Measurements from ENCODE around the gene PCDHB12.
"Not testable (repeated sequence)": the region's sequence is repeated elsewhere in the genome, so short reads cannot be mapped to it uniquely, and the experiment has no call there.

Gene PCDHB12

DNA sequence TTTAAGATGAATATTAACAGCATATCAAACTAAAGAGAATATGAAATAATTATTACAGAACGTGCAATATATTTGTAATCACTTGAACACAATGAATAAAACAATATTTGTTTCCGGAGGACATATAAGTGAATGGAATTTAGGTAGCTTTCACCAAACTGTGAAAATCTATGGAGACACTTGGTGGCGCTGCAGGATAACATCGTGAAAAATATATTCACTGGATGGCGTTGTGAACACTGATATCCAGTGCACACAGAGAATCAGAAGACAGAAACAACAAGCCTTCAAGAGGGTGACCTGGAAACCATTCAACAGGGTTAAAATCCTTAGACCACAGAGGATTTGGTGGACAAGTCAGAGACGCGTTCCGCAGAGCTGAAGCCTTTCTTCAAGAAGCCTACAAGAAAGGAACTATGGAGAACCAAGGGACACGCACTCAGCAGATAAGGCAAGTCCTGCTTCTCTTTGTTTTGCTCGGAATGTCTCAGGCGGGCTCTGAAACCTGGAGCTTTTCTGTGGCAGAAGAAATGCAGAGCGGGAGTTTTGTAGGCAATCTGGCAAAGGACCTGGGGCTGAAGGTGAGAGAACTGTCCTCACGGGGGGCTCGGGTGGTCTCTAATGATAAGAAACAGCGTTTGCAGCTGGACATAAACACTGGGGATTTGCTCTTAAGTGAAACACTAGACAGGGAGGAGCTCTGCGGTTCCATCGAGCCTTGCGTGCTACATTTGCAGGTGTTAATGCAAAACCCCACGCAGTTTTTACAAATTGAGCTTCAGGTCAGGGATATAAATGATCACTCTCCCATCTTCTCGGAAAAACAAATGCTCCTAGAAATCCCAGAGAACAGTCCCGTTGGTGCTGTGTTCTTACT lies 8.9 kb upstream of the PCDHB12 start, which contains the start of gene PCDHB11:
TSS of gene PCDHB11 (plus strand) at position 269 of the 877 bp plus-strand sequence. CDS start at position 417, 148 bp downstream.
- no peak for DNase-seq (ENCODE audit: low read depth)
- TF ChIP-seq, protein P1, sequence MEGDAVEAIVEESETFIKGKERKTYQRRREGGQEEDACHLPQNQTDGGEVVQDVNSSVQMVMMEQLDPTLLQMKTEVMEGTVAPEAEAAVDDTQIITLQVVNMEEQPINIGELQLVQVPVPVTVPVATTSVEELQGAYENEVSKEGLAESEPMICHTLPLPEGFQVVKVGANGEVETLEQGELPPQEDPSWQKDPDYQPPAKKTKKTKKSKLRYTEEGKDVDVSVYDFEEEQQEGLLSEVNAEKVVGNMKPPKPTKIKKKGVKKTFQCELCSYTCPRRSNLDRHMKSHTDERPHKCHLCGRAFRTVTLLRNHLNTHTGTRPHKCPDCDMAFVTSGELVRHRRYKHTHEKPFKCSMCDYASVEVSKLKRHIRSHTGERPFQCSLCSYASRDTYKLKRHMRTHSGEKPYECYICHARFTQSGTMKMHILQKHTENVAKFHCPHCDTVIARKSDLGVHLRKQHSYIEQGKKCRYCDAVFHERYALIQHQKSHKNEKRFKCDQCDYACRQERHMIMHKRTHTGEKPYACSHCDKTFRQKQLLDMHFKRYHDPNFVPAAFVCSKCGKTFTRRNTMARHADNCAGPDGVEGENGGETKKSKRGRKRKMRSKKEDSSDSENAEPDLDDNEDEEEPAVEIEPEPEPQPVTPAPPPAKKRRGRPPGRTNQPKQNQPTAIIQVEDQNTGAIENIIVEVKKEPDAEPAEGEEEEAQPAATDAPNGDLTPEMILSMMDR (IDR thresholded peaks at IDR 0.05; ENCODE audit: low read depth, low read length, missing control alignments): no peak
- no peak within 1 kb of the TSS for H3K4me3 ChIP-seq (ENCODE audit: low read depth, low read length)

DNA sequence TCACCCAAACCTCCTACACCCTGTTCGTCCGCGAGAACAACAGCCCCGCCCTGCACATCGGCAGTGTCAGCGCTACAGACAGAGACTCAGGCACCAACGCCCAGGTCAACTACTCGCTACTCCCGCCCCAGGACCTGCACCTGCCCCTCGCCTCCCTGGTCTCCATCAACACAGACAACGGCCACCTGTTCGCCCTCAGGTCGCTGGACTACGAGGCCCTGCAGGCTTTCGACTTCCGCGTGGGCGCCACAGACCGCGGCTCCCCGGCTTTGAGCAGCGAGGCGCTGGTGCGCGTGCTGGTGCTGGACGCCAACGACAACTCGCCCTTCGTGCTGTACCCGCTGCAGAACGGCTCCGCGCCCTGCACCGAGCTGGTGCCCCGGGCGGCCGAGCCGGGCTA lies 7.4 kb upstream of the PCDHB12 start:
- not testable (repeated sequence) for DNase-seq (ENCODE audit: low read depth); H3K4me3 ChIP-seq (ENCODE audit: low read depth, low read length)

DNA sequence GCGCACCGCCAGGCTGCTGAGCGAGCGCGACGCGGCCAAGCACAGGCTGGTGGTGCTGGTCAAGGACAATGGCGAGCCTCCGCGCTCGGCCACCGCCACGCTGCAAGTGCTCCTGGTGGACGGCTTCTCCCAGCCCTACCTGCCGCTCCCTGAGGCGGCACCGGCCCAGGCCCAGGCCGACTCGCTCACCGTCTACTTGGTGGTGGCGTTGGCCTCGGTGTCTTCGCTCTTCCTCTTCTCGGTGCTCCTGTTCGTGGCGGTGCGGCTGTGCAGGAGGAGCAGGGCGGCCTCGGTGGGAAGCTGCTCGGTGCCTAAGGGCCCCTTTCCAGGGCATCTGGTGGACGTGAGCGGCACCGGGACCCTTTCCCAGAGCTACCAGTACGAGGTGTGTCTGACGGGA lies 6.9 kb upstream of the PCDHB12 start:
- H3K4me3 ChIP-seq (ENCODE audit: low read depth, low read length); DNase-seq (ENCODE audit: low read depth): not testable (repeated sequence)

DNA sequence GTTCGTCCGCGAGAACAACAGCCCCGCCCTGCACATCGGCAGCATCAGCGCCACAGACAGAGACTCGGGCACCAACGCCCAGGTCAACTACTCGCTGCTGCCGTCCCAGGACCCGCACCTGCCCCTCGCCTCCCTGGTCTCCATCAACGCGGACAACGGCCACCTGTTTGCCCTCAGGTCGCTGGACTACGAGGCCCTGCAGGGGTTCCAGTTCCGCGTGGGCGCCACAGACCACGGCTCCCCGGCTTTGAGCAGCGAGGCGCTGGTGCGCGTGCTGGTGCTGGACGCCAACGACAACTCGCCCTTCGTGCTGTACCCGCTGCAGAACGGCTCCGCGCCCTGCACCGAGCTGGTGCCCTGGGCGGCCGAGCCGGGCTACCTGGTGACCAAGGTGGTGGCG lies 1.8 kb downstream of the PCDHB12 start:
- H3K4me3 ChIP-seq (ENCODE audit: low read depth, low read length); DNase-seq (ENCODE audit: low read depth): not testable (repeated sequence)

DNA sequence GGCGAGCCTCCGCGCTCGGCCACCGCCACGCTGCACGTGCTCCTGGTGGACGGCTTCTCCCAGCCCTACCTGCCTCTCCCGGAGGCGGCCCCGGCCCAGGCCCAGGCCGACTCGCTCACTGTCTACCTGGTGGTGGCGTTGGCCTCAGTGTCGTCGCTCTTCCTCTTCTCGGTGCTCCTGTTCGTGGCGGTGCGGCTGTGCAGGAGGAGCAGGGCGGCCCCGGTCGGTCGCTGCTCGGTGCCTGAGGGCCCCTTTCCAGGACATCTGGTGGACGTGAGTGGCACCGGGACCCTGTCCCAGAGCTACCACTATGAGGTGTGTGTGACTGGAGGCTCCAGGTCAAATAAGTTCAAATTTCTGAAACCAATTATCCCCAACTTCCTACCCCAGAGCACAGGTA lies 2.3 kb downstream of the PCDHB12 start:
- DNase-seq (ENCODE audit: low read depth); H3K4me3 ChIP-seq (ENCODE audit: low read depth, low read length): not testable (repeated sequence)

DNA sequence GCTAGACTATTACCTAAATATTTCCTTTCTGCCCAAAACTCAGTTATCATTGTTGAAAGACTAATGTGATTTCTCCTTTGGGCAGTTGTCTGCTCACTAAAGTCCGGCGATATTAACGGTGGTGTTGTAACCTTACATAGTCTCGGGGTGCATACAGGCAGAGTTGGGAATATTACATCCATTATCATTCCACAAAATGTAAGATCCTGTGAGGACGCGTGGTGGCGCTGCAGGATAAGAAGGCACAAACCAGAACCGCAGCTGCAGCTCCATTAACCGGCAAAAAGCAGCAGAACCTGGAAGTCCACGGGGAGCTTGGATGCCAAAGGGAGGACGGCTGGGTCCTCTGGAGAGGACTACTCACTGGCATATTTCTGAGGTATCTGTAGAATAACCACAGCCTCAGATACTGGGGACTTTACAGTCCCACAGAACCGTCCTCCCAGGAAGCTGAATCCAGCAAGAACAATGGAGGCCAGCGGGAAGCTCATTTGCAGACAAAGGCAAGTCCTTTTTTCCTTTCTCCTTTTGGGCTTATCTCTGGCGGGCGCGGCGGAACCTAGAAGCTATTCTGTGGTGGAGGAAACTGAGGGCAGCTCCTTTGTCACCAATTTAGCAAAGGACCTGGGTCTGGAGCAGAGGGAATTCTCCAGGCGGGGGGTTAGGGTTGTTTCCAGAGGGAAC lies 5.3 kb downstream of the PCDHB12 start, which contains the start of gene PCDHB13:
TSS of gene PCDHB13 (plus strand) at position 264 of the 684 bp plus-strand sequence. CDS start at position 469, 205 bp downstream.
- not testable (repeated sequence) for DNase-seq (ENCODE audit: low read depth); H3K4me3 ChIP-seq (ENCODE audit: low read depth, low read length)

DNA sequence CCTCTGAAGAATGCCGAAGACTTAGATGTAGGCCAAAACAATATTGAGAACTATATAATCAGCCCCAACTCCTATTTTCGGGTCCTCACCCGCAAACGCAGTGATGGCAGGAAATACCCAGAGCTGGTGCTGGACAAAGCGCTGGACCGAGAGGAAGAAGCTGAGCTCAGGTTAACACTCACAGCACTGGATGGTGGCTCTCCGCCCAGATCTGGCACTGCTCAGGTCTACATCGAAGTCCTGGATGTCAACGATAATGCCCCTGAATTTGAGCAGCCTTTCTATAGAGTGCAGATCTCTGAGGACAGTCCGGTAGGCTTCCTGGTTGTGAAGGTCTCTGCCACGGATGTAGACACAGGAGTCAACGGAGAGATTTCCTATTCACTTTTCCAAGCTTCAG lies 6.1 kb downstream of the PCDHB12 start:
- DNase-seq (ENCODE audit: low read depth); H3K4me3 ChIP-seq (ENCODE audit: low read depth, low read length): not testable (repeated sequence)

DNA sequence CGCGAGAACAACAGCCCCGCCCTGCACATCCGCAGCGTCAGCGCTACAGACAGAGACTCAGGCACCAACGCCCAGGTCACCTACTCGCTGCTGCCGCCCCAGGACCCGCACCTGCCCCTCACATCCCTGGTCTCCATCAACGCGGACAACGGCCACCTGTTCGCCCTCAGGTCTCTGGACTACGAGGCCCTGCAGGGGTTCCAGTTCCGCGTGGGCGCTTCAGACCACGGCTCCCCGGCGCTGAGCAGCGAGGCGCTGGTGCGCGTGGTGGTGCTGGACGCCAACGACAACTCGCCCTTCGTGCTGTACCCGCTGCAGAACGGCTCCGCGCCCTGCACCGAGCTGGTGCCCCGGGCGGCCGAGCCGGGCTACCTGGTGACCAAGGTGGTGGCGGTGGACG lies 7.0 kb downstream of the PCDHB12 start:
- not testable (repeated sequence) for H3K4me3 ChIP-seq (ENCODE audit: low read depth, low read length); DNase-seq (ENCODE audit: low read depth)

DNA sequence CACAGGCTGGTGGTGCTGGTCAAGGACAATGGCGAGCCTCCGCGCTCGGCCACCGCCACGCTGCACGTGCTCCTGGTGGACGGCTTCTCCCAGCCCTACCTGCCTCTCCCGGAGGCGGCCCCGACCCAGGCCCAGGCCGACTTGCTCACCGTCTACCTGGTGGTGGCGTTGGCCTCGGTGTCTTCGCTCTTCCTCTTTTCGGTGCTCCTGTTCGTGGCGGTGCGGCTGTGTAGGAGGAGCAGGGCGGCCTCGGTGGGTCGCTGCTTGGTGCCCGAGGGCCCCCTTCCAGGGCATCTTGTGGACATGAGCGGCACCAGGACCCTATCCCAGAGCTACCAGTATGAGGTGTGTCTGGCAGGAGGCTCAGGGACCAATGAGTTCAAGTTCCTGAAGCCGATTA lies 7.5 kb downstream of the PCDHB12 start:
- DNase-seq (ENCODE audit: low read depth); H3K4me3 ChIP-seq (ENCODE audit: low read depth, low read length): not testable (repeated sequence)

DNA sequence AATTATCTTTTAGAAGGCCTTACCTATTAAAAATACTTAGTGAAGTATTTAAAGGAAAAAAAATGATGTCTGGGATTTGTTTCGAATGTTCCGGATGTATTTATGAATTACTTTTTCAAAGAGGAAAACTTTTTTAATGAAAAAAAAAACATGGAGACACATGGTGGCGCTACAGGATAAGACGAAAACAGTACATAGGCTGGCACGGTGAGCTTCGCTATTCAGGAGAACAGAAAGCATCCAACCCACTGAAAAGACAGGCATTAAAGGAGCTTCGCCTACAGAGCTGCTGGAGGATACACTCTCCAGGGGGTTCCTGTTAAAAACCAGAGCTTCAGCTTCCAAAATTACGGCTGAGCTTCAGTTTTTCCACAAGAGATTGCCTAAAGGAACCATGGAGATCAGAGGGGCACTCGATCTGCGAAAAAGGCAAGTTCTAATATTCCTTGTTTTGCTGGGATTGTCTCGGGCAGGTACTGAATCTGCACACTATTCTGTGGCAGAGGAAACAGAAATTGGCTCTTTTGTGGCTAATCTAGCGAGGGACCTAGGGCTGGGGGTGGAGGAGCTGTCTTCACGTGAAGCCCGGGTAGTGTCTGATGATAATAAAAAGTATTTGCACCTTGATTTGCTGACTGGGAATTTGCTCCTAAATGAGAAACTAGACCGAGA lies 14.7 kb downstream of the PCDHB12 start, which contains the start of gene PCDHB14:
TSS of gene PCDHB14 (plus strand) at position 232 of the 672 bp plus-strand sequence. CDS start at position 395, 163 bp downstream.
- TF ChIP-seq, protein P1 (IDR thresholded peaks at IDR 0.05; ENCODE audit: low read depth, low read length, missing control alignments): no peak
- no peak within 1 kb of the TSS for H3K4me3 ChIP-seq (ENCODE audit: low read depth, low read length)
- DNase-seq (ENCODE audit: low read depth): no peak

DNA sequence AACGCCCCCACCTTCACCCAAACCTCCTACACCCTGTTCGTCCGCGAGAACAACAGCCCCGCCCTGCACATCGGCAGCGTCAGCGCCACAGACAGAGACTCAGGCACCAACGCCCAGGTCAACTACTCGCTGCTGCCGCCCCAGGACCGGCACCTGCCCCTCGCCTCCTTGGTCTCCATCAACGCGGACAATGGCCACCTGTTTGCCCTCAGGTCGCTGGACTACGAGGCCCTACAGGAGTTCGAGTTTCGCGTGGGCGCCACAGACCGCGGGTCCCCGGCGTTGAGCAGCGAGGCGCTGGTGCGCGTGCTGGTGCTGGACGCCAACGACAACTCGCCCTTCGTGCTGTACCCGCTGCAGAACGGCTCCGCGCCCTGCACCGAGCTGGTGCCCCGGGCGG lies 16.3 kb downstream of the PCDHB12 start:
- not testable (repeated sequence) for H3K4me3 ChIP-seq (ENCODE audit: low read depth, low read length); DNase-seq (ENCODE audit: low read depth)

DNA sequence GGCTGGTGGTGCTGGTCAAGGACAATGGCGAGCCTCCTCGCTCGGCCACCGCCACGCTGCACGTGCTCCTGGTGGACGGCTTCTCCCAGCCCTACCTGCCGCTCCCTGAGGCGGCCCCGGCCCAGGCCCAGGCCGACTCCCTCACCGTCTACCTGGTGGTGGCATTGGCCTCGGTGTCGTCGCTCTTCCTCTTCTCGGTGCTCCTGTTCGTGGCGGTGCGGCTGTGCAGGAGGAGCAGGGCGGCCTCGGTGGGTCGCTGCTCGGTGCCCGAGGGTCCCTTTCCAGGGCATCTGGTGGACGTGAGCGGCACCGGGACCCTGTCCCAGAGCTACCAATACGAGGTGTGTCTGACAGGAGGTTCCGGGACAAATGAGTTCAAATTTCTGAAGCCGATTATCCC lies 16.9 kb downstream of the PCDHB12 start:
- not testable (repeated sequence) for H3K4me3 ChIP-seq (ENCODE audit: low read depth, low read length); DNase-seq (ENCODE audit: low read depth)
